Measurements from ENCODE around the gene SEMA6B. TPM values are rescaled to one million over a fixed set of nuclear protein-coding genes. Genes with fewer than 3 reads are reported as not detected.
"Not testable (repeated sequence)": the region's sequence is repeated elsewhere in the genome, so short reads cannot be mapped to it uniquely, and the experiment has no call there.

The SEMA6B gene
- total RNA-seq, 1 donor from 2014 or later: 25.3 TPM

GRCh38 chr19:4547303-4548237, 11.9 kb downstream of the SEMA6B start:
- TF ChIP-seq CTCF (conservative IDR thresholded peaks at IDR 0.05): peak; percentile 32
- Mint-ChIP-seq H3K4me1 (no peaks in the 10 kb centered on the region), H3K9me3 (no peaks in the 10 kb centered on the region), H3K27me3 (ENCODE audit: low read depth) (no peaks in the 10 kb centered on the region), H3K27ac (ENCODE audit: unreplicated experiment) (no peak overlapping the region), H3K4me3 (no peak overlapping the region), H3K36me3 (ENCODE audit: low read depth) (no peaks in the 10 kb centered on the region)
- no peak for DNase-seq (ENCODE audit: low read depth, low spot score)

- no peaks in the 10 kb centered on the region for H3K27me3 Mint-ChIP-seq (ENCODE audit: low read depth)
Observed at GRCh38 chr19:4543842-4544647, 15.4 kb downstream of the SEMA6B start.

GRCh38 chr19:4542896-4543841, 16.3 kb downstream of the SEMA6B start:
- Mint-ChIP-seq H3K4me1 (peaks cover 5% of the 10 kb centered on the region), H3K27ac (ENCODE audit: unreplicated experiment) (no peak overlapping the region), H3K36me3 (ENCODE audit: low read depth) (no peaks in the 10 kb centered on the region), H3K27me3 (ENCODE audit: low read depth) (no peaks in the 10 kb centered on the region), H3K9me3 (no peaks in the 10 kb centered on the region), H3K4me3 (no peak overlapping the region)
- no peak for DNase-seq (ENCODE audit: low read depth, low spot score)
- TF ChIP-seq CTCF (conservative IDR thresholded peaks at IDR 0.05): no peak

More at GRCh38 chr19:4543842-4544647, 15.4 kb downstream of the SEMA6B start:
- DNase-seq (ENCODE audit: low read depth, low spot score): no peak
- Mint-ChIP-seq H3K27ac (ENCODE audit: unreplicated experiment) (no peak overlapping the region), H3K4me3 (no peak overlapping the region), H3K4me1 (peaks cover 5% of the 10 kb centered on the region), H3K36me3 (ENCODE audit: low read depth) (no peaks in the 10 kb centered on the region), H3K9me3 (no peaks in the 10 kb centered on the region)
- no peak for TF ChIP-seq CTCF (conservative IDR thresholded peaks at IDR 0.05)

- DNase-seq (ENCODE audit: low read depth, low spot score); H3K27me3 Mint-ChIP-seq (ENCODE audit: low read depth); H3K4me1 Mint-ChIP-seq; H3K27ac Mint-ChIP-seq (ENCODE audit: unreplicated experiment); H3K4me3 Mint-ChIP-seq; H3K36me3 Mint-ChIP-seq (ENCODE audit: low read depth); H3K9me3 Mint-ChIP-seq: not testable (repeated sequence)
Observed at GRCh38 chr19:4541806-4542145, 17.7 kb downstream of the SEMA6B start.

- Mint-ChIP-seq H3K4me3 (no peak overlapping the region), H3K36me3 (ENCODE audit: low read depth) (no peaks in the 10 kb centered on the region), H3K27me3 (ENCODE audit: low read depth) (no peaks in the 10 kb centered on the region), H3K27ac (ENCODE audit: unreplicated experiment) (peak overlapping the region; percentile 88), H3K4me1 (peaks cover 5% of the 10 kb centered on the region), H3K9me3 (no peaks in the 10 kb centered on the region)
- DNase-seq (ENCODE audit: low read depth, low spot score): no peak
- TF ChIP-seq CTCF (conservative IDR thresholded peaks at IDR 0.05): no peak
Observed at GRCh38 chr19:4541114-4541805, 18.2 kb downstream of the SEMA6B start.
